Activated T-helper 17 cell treated with anti-CD3 and anti-CD28 coated beads, Interleukin-2, amount 50 U/mL, for 72 hours (primary cell): Measurements from ENCODE around the gene MROH9. TPM values are rescaled to one million over a fixed set of nuclear protein-coding genes. Genes with fewer than 3 reads are reported as not detected.

Experiments used
- ATAC-seq: fragments of 150-1000 bp; cut with Tn5 transposase; replicated peaks from 2 replicates; pipeline ENCODE4 v1.10.0; 2021; ENCODE audit warnings: mild to moderate bottlenecking, moderate library complexity
- H3K27ac Mint-ChIP-seq: one replicate; pipeline ENCODE4 v1.8.0; 2022; ENCODE audit warnings: mixed read lengths
- H3K27me3 Mint-ChIP-seq: one replicate; pipeline ENCODE4 v1.8.0; 2022; ENCODE audit warnings: mixed read lengths
- H3K36me3 Mint-ChIP-seq: one replicate; pipeline ENCODE4 v1.8.0; 2022; ENCODE audit warnings: low read depth, mild to moderate bottlenecking, mixed read lengths
- H3K4me1 Mint-ChIP-seq: one replicate; pipeline ENCODE4 v1.8.0; 2022; ENCODE audit warnings: mixed read lengths
- H3K4me3 Mint-ChIP-seq: one replicate; pipeline ENCODE4 v1.8.0; 2022; ENCODE audit warnings: mild to moderate bottlenecking, mixed read lengths
- H3K9me3 Mint-ChIP-seq: one replicate; pipeline ENCODE4 v1.8.0; 2022; ENCODE audit warnings: mixed read lengths
- total RNA-seq, 2 donors: library from RNA; stranded (reverse); gene quantifications; one replicate each; pipeline ENCODE4 v1.2.3, GENCODE V29; 2022

The MROH9 gene
- total RNA-seq, 2 donors from 2014 or later, result not detected

- peaks cover 5% of the 10 kb centered on the region for H3K27me3 Mint-ChIP-seq
- ATAC-seq, result no peak
- H3K4me1 Mint-ChIP-seq, result no peaks in the 10 kb centered on the region
- H3K27ac Mint-ChIP-seq, result no peak overlapping the region
- no peaks in the 10 kb centered on the region for H3K36me3 Mint-ChIP-seq
- H3K9me3 Mint-ChIP-seq, result no peaks in the 10 kb centered on the region
- H3K4me3 Mint-ChIP-seq, result no peak overlapping the region
Measured at GRCh38 chr1:170993717-170994116, 58.4 kb downstream of the MROH9 start.

GRCh38 chr1:171014880-171015279 lies 79.5 kb downstream of the MROH9 start:
- H3K4me3 Mint-ChIP-seq, result no peak overlapping the region
- ATAC-seq, result no peak
- no peaks in the 10 kb centered on the region for H3K9me3 Mint-ChIP-seq
- no peaks in the 10 kb centered on the region for H3K4me1 Mint-ChIP-seq
- H3K27me3 Mint-ChIP-seq, result peaks cover 13% of the 10 kb centered on the region
- no peak overlapping the region for H3K27ac Mint-ChIP-seq
- H3K36me3 Mint-ChIP-seq, result no peaks in the 10 kb centered on the region

- Mint-ChIP-seq H3K27me3 (peaks cover 13% of the 10 kb centered on the region), H3K4me1 (no peaks in the 10 kb centered on the region), H3K9me3 (no peaks in the 10 kb centered on the region), H3K36me3 (no peaks in the 10 kb centered on the region), H3K27ac (no peak overlapping the region), H3K4me3 (no peak overlapping the region)
- no peak for ATAC-seq
Measured at GRCh38 chr1:171017426-171017825, 82.1 kb downstream of the MROH9 start.

GRCh38 chr1:171019971-171020370 lies 84.6 kb downstream of the MROH9 start:
- no peaks in the 10 kb centered on the region for H3K9me3 Mint-ChIP-seq
- H3K36me3 Mint-ChIP-seq, result no peaks in the 10 kb centered on the region
- H3K27ac Mint-ChIP-seq, result no peak overlapping the region
- H3K4me3 Mint-ChIP-seq, result no peak overlapping the region
- H3K27me3 Mint-ChIP-seq, result peaks cover 4% of the 10 kb centered on the region
- ATAC-seq, result no peak
- no peaks in the 10 kb centered on the region for H3K4me1 Mint-ChIP-seq

GRCh38 chr1:171032822-171033702 lies 97.7 kb downstream of the MROH9 start:
- Mint-ChIP-seq H3K4me3 (no peak overlapping the region), H3K27ac (no peak overlapping the region), H3K9me3 (no peaks in the 10 kb centered on the region), H3K27me3 (peaks cover 19% of the 10 kb centered on the region), H3K4me1 (no peaks in the 10 kb centered on the region), H3K36me3 (no peaks in the 10 kb centered on the region)
- no peak for ATAC-seq

- no peak for ATAC-seq
- Mint-ChIP-seq H3K27ac (no peak overlapping the region), H3K4me1 (no peaks in the 10 kb centered on the region), H3K27me3 (peaks cover 6% of the 10 kb centered on the region), H3K36me3 (no peaks in the 10 kb centered on the region), H3K4me3 (no peak overlapping the region), H3K9me3 (no peaks in the 10 kb centered on the region)
Measured at GRCh38 chr1:171037626-171038025, 102.3 kb downstream of the MROH9 start.

- H3K4me3 Mint-ChIP-seq, result no peak overlapping the region
- H3K36me3 Mint-ChIP-seq, result no peaks in the 10 kb centered on the region
- H3K9me3 Mint-ChIP-seq, result no peaks in the 10 kb centered on the region
- no peak for ATAC-seq
- no peaks in the 10 kb centered on the region for H3K4me1 Mint-ChIP-seq
- peaks cover 6% of the 10 kb centered on the region for H3K27me3 Mint-ChIP-seq
- H3K27ac Mint-ChIP-seq, result no peak overlapping the region
Measured at GRCh38 chr1:171038284-171038683, 103.0 kb downstream of the MROH9 start.

GRCh38 chr1:171048014-171048413 lies 112.7 kb downstream of the MROH9 start:
- H3K4me1 Mint-ChIP-seq, result no peaks in the 10 kb centered on the region
- H3K27me3 Mint-ChIP-seq, result peaks cover 17% of the 10 kb centered on the region
- H3K27ac Mint-ChIP-seq, result no peak overlapping the region
- no peaks in the 10 kb centered on the region for H3K36me3 Mint-ChIP-seq
- H3K9me3 Mint-ChIP-seq, result peaks cover 27% of the 10 kb centered on the region
- H3K4me3 Mint-ChIP-seq, result no peak overlapping the region
- ATAC-seq, result no peak

GRCh38 chr1:171052977-171053376 lies 117.6 kb downstream of the MROH9 start:
- Mint-ChIP-seq H3K36me3 (no peaks in the 10 kb centered on the region), H3K9me3 (peaks cover 14% of the 10 kb centered on the region), H3K4me1 (no peaks in the 10 kb centered on the region), H3K27ac (no peak overlapping the region), H3K27me3 (peaks cover 14% of the 10 kb centered on the region), H3K4me3 (no peak overlapping the region)
- no peak for ATAC-seq

GRCh38 chr1:171055966-171056643 lies 120.8 kb downstream of the MROH9 start:
- no peak overlapping the region for H3K4me3 Mint-ChIP-seq

GRCh38 chr1:171061425-171062143 lies 126.2 kb downstream of the MROH9 start:
- no peaks in the 10 kb centered on the region for H3K4me1 Mint-ChIP-seq
- ATAC-seq, result no peak
- H3K27ac Mint-ChIP-seq, result no peak overlapping the region
- H3K27me3 Mint-ChIP-seq, result peaks cover 4% of the 10 kb centered on the region
- H3K9me3 Mint-ChIP-seq, result peaks cover 9% of the 10 kb centered on the region
- H3K36me3 Mint-ChIP-seq, result no peaks in the 10 kb centered on the region
- H3K4me3 Mint-ChIP-seq, result no peak overlapping the region

More at GRCh38 chr1:171055966-171056643, 120.8 kb downstream of the MROH9 start:
- Mint-ChIP-seq H3K36me3 (no peaks in the 10 kb centered on the region), H3K27me3 (peaks cover 9% of the 10 kb centered on the region), H3K27ac (no peak overlapping the region), H3K4me1 (no peaks in the 10 kb centered on the region), H3K9me3 (peaks cover 12% of the 10 kb centered on the region)
- ATAC-seq, result no peak

- Mint-ChIP-seq H3K27ac (no peak overlapping the region), H3K9me3 (peaks cover 2% of the 10 kb centered on the region), H3K36me3 (no peaks in the 10 kb centered on the region), H3K27me3 (peaks cover 4% of the 10 kb centered on the region), H3K4me3 (no peak overlapping the region), H3K4me1 (no peaks in the 10 kb centered on the region)
- ATAC-seq, result no peak
Measured at GRCh38 chr1:171062902-171063301, 127.6 kb downstream of the MROH9 start.

- Mint-ChIP-seq H3K9me3 (no peaks in the 10 kb centered on the region), H3K27me3 (peaks cover 17% of the 10 kb centered on the region)
Measured at GRCh38 chr1:171075041-171075440, 139.7 kb downstream of the MROH9 start.

GRCh38 chr1:171081314-171081753 lies 146.0 kb downstream of the MROH9 start:
- Mint-ChIP-seq H3K36me3 (no peaks in the 10 kb centered on the region), H3K27ac (no peak overlapping the region), H3K9me3 (no peaks in the 10 kb centered on the region), H3K27me3 (peaks cover 13% of the 10 kb centered on the region), H3K4me3 (no peak overlapping the region), H3K4me1 (no peaks in the 10 kb centered on the region)
- no peak for ATAC-seq

More at GRCh38 chr1:171075041-171075440, 139.7 kb downstream of the MROH9 start:
- Mint-ChIP-seq H3K4me3 (no peak overlapping the region), H3K27ac (no peak overlapping the region), H3K4me1 (no peaks in the 10 kb centered on the region), H3K36me3 (no peaks in the 10 kb centered on the region)
- no peak for ATAC-seq
